Endothelial cell (in vitro differentiated cells): Measurements from ENCODE around the gene ACOT11. TPM values are rescaled to one million over a fixed set of nuclear protein-coding genes. Genes with fewer than 3 reads are reported as not detected.

Experiments used
- DNase-seq: peaks from one replicate; pipeline ENCODE4 v3.0.0; 2021; ENCODE audit warnings: low spot score
- H3K27ac Mint-ChIP-seq: one replicate; pipeline ENCODE4 v1.8.0; 2021; ENCODE audit warnings: mixed read lengths, inconsistent platforms; ENCODE audit not compliant: unreplicated experiment
- H3K27me3 Mint-ChIP-seq: one replicate; pipeline ENCODE4 v1.8.0; 2021; ENCODE audit warnings: mild to moderate bottlenecking, moderate library complexity, mixed read lengths, inconsistent platforms; ENCODE audit not compliant: unreplicated experiment
- H3K36me3 Mint-ChIP-seq: one replicate; pipeline ENCODE4 v1.8.0; 2021; ENCODE audit warnings: mild to moderate bottlenecking, low read depth, mixed read lengths, inconsistent platforms; ENCODE audit not compliant: unreplicated experiment
- H3K4me1 Mint-ChIP-seq: one replicate; pipeline ENCODE4 v1.8.0; 2021; ENCODE audit warnings: mild to moderate bottlenecking, mixed read lengths, inconsistent platforms; ENCODE audit not compliant: unreplicated experiment
- H3K4me3 Mint-ChIP-seq: one replicate; pipeline ENCODE4 v1.8.0; 2021; ENCODE audit warnings: mild to moderate bottlenecking, mixed read lengths, inconsistent platforms; ENCODE audit not compliant: unreplicated experiment
- H3K9me3 Mint-ChIP-seq: one replicate; pipeline ENCODE4 v1.8.0; 2021; ENCODE audit warnings: mixed read lengths, inconsistent platforms; ENCODE audit not compliant: unreplicated experiment
- total RNA-seq: library from RNA; stranded (reverse); fragmentation: NEBNext Ultra II Directional; extraction: Animal tissue kit (Norgen Biotek cat#: 25700); gene quantifications from one replicate; pipeline ENCODE4 v1.2.1, GENCODE V29; 2021; ENCODE audit not compliant: unreplicated experiment
- TF ChIP-seq, protein P1 (sequence below): fragments of 200-600 bp; sonication (generic); IDR thresholded peaks from one replicate; pipeline ENCODE4 v1.5.0; 2021; ENCODE audit warnings: antibody characterized with exemption; ENCODE audit not compliant: unreplicated experiment

The ACOT11 gene
- total RNA-seq, 1 donor from 2014 or later, result 35.6 TPM

DNA sequence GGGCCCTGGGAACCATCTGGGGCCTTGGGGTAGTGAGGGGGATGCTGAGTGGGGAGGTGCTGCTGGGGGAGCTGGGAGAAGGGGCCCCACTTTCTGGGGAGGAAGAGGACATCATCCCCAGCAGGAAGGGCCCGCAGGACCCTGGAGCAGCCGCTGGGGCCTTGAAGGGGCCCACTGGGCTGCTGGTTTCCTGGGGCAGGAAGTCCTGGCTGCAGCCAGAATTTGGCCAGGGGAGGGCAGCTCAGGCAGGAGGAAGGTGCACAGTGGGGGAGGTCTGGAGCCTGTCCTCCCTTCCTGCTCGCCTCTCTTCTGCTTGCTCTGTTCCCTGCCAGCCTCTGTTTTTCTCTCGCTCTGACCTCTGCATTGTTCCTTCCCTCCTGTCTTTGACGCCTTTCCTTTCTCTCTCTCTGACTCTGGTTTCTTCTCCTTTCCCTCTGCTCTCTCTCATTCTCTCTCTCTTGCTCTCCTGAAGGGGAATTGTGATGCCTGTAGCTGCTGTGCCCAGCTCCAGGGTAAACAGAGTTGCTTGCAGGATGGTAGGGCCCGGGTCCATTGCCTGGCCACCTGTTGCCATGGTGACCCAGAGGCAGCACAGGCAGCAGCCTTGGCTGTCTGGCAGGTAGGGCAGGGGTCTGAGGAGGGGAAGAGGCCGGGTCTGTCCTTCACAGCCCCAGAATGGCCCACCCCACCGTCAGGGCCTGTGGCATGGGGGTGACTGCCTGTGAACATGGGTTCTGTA lies 23.9 kb downstream of the ACOT11 start:
- TF ChIP-seq, protein P1, sequence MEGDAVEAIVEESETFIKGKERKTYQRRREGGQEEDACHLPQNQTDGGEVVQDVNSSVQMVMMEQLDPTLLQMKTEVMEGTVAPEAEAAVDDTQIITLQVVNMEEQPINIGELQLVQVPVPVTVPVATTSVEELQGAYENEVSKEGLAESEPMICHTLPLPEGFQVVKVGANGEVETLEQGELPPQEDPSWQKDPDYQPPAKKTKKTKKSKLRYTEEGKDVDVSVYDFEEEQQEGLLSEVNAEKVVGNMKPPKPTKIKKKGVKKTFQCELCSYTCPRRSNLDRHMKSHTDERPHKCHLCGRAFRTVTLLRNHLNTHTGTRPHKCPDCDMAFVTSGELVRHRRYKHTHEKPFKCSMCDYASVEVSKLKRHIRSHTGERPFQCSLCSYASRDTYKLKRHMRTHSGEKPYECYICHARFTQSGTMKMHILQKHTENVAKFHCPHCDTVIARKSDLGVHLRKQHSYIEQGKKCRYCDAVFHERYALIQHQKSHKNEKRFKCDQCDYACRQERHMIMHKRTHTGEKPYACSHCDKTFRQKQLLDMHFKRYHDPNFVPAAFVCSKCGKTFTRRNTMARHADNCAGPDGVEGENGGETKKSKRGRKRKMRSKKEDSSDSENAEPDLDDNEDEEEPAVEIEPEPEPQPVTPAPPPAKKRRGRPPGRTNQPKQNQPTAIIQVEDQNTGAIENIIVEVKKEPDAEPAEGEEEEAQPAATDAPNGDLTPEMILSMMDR, result no peak
- peak overlapping the region; percentile 33 for H3K4me3 Mint-ChIP-seq
- DNase-seq, result peak; percentile 66
- peaks cover 4% of the 10 kb centered on the region for H3K27me3 Mint-ChIP-seq
- H3K4me1 Mint-ChIP-seq, result peaks cover 71% of the 10 kb centered on the region
- H3K36me3 Mint-ChIP-seq, result peaks cover 7% of the 10 kb centered on the region
- no peaks in the 10 kb centered on the region for H3K9me3 Mint-ChIP-seq
- H3K27ac Mint-ChIP-seq, result peak overlapping the region; percentile 98

DNA sequence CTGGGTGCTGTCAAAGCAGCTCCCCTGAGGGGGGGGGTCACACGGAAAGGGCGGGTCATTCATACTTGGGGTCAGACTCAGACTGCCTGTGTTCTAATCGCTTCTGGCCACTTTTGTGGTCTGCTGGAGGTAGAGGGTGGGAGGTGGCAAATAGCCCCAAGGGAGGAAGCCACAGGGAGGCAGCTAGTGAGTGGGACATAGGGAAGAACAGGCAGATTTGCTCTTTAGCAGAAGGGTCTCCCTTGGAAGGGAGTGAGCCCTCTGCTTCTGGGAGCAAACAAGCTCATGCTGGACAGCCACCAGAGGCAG lies 24.5 kb downstream of the ACOT11 start:
- Mint-ChIP-seq H3K36me3 (peaks cover 6% of the 10 kb centered on the region), H3K27me3 (peaks cover 3% of the 10 kb centered on the region), H3K27ac (peak overlapping the region; percentile 98), H3K4me3 (peak overlapping the region; percentile 33), H3K9me3 (no peaks in the 10 kb centered on the region), H3K4me1 (peaks cover 67% of the 10 kb centered on the region)
- DNase-seq, result no peak
- TF ChIP-seq, protein P1, result no peak

DNA sequence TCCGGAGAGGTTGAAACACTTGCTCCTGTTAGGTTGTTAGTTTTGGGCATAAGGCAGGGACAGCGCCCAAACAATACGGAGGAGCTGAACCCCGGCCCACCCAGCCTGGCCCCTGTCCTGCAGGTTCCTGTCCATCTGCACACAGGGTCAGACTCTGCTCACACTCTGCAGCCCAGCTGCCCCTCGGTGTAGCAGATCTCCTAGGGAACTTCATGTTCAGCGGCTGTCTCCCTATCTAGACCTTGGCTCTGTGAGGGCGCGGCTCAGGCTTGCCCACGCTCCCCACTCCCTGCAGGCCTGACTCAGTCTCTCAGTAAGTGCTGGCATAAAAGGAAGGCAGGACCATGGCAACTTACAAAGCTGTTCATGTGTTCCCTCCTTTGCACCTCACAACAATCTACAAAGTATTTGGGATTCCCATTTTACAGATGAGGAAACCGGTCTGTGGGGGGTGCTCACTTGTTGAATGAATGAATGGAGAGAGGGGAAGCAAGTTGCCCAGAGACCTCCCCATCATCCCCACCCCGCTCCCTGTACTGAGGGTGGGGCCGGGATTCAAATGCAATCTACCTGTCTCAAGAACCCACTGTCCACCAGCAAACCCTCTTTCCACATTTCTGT lies 26.2 kb downstream of the ACOT11 start:
- Mint-ChIP-seq H3K36me3 (no peaks in the 10 kb centered on the region), H3K9me3 (no peaks in the 10 kb centered on the region), H3K4me3 (no peak overlapping the region), H3K27ac (no peak overlapping the region), H3K27me3 (peaks cover 3% of the 10 kb centered on the region), H3K4me1 (peaks cover 64% of the 10 kb centered on the region)
- TF ChIP-seq, protein P1, result no peak
- DNase-seq, result no peak

DNA sequence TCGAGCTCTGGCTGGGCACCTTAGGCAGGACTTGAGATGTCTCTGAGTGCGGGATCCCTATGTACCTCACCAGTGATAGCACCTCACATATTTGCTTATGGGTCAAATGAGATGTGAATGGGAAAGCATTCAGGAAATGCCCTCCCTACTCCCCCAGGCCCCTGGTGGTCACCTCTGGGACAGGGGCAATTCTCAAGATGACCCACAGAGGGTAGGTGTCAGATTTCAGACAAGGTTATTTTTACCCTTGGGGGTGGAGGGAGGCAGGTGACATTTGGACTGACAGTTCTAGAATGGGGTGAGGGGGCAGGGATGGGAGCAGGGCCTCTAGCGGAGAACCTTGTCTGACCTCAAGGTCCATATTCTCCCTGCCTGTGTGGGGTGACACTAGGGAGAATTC lies 27.1 kb downstream of the ACOT11 start:
- DNase-seq, result no peak
- no peak overlapping the region for H3K4me3 Mint-ChIP-seq
- H3K9me3 Mint-ChIP-seq, result no peaks in the 10 kb centered on the region
- H3K27me3 Mint-ChIP-seq, result peaks cover 3% of the 10 kb centered on the region
- TF ChIP-seq, protein P1, result peak; percentile 29
- H3K4me1 Mint-ChIP-seq, result peaks cover 56% of the 10 kb centered on the region
- no peak overlapping the region for H3K27ac Mint-ChIP-seq
- H3K36me3 Mint-ChIP-seq, result no peaks in the 10 kb centered on the region

DNA sequence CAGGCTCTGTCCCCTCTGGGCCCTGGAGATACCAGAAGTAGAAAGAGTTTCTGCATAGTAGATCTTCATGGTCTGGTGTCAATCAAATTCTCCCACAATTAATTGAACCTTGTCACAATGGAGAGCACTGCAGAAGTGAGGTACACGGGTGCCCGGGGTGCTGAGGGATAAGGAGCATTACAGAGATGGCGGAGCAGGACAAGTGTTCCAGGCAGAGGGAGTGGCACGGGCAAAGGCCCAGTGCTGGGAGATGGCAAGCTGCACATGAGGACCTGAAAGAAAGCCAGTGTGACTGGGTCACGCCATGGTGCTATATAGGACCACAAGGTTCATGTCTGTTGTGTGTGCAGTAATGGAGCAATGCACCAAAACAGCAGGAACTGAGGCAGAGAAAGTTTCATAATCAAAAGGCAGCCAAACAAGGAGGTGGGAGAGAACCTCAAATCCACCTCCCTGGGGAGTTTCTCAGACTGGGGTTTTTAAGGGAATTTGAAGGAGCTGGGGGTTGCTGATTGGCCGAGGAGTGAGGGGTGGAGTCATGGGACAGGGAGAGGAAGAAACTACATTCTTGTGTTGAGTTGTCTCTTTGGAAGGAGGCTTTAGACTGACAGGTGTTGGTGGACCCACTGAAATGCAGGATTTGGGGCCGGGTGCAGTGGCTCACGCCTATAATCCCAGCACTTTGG lies 27.7 kb downstream of the ACOT11 start:
- peaks cover 56% of the 10 kb centered on the region for H3K4me1 Mint-ChIP-seq
- DNase-seq, result no peak
- TF ChIP-seq, protein P1, result no peak
- no peaks in the 10 kb centered on the region for H3K36me3 Mint-ChIP-seq
- H3K27me3 Mint-ChIP-seq, result peaks cover 7% of the 10 kb centered on the region
- no peak overlapping the region for H3K4me3 Mint-ChIP-seq
- peak overlapping the region; percentile 73 for H3K27ac Mint-ChIP-seq
- H3K9me3 Mint-ChIP-seq, result no peaks in the 10 kb centered on the region
